ENCODE data around the gene COX6A2.

GRCh38 chr16:31458844-31459686 lies 30.9 kb upstream of the COX6A2 start, which contains the start of gene ARMC5:
- TF ChIP-seq, protein P1, sequence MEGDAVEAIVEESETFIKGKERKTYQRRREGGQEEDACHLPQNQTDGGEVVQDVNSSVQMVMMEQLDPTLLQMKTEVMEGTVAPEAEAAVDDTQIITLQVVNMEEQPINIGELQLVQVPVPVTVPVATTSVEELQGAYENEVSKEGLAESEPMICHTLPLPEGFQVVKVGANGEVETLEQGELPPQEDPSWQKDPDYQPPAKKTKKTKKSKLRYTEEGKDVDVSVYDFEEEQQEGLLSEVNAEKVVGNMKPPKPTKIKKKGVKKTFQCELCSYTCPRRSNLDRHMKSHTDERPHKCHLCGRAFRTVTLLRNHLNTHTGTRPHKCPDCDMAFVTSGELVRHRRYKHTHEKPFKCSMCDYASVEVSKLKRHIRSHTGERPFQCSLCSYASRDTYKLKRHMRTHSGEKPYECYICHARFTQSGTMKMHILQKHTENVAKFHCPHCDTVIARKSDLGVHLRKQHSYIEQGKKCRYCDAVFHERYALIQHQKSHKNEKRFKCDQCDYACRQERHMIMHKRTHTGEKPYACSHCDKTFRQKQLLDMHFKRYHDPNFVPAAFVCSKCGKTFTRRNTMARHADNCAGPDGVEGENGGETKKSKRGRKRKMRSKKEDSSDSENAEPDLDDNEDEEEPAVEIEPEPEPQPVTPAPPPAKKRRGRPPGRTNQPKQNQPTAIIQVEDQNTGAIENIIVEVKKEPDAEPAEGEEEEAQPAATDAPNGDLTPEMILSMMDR (IDR thresholded peaks at IDR 0.05; ENCODE audit: poor library complexity) = peak; percentile 66
- TF ChIP-seq EZH2 (IDR thresholded peaks at IDR 0.05; ENCODE audit: borderline replicate concordance) = no peak
- no peak for TF ChIP-seq EZH2phosphoT487 (IDR thresholded peaks at IDR 0.05; ENCODE audit: low read depth, severe bottlenecking, unreplicated experiment)

All from hepatocyte (in vitro differentiated cells).